ENCODE results near the gene VANGL2.

GRCh38 chr1:160354388-160354985 lies 45.9 kb upstream of the VANGL2 start:
- TF ChIP-seq CTCF (IDR thresholded peaks at IDR 0.05) (peak in 10 of 12 donors; percentile 15 to 53 (median 35)), POLR2A (IDR thresholded peaks at IDR 0.05) (no peak)
